K562 (cell line): ENCODE measurements around the gene TJP3. TPM values are rescaled to one million over a fixed set of nuclear protein-coding genes. Genes with fewer than 3 reads are reported as not detected.
A peak's percentile ranks its signal among the peaks of the same experiment; 100 is the strongest.

Experiments
- ADNP ChIP-seq: fragments of 200-800 bp; sonication (Bioruptor generic); IDR thresholded peaks from 2 replicates; pipeline ENCODE4 v1.6.1; 2016; ENCODE audit warnings: missing genetic modification characterization, missing compliant biosample characterization
- CBFA2T3 ChIP-seq: fragments of 450-650 bp; IDR thresholded peaks from 2 replicates; pipeline ENCODE4 v1.6.1; 2017
- CBX5 ChIP-seq: IDR thresholded peaks from 2 replicates; pipeline ENCODE4 v1.6.1; 2014; ENCODE audit warnings: low read depth, borderline replicate concordance
- CHD4 ChIP-seq: fragments of 200-600 bp; sonication (generic); IDR thresholded peaks from 3 replicates; pipeline ENCODE4 v1.6.1; 2012; ENCODE audit warnings: low read depth, mild to moderate bottlenecking, mixed read lengths, low read length, inconsistent platforms; ENCODE audit not compliant: insufficient read depth, insufficient replicate concordance, poor library complexity, severe bottlenecking
- DIDO1 ChIP-seq: fragments of 450-650 bp; IDR thresholded peaks from 2 replicates; pipeline ENCODE4 v1.6.1; 2016; ENCODE audit warnings: low read depth, missing biosample characterization, missing genetic modification characterization
- ETS2 ChIP-seq: IDR thresholded peaks from 2 replicates; pipeline ENCODE4 v1.6.1; 2016; ENCODE audit warnings: borderline replicate concordance, missing genetic modification characterization, mild to moderate bottlenecking, moderate library complexity, missing compliant biosample characterization; ENCODE audit not compliant: poor library complexity, severe bottlenecking
- KLF1 ChIP-seq: fragments of 450-650 bp; IDR thresholded peaks from 2 replicates; pipeline ENCODE4 v1.6.1; 2016; ENCODE audit warnings: missing genetic modification characterization, missing compliant biosample characterization
- MCM2 ChIP-seq: fragments of 450-650 bp; IDR thresholded peaks from 2 replicates; pipeline ENCODE4 v1.6.1; 2017; ENCODE audit warnings: low read depth, mild to moderate bottlenecking
- MGA ChIP-seq: fragments of 450-650 bp; IDR thresholded peaks from 2 replicates; pipeline ENCODE4 v1.6.1; 2016; ENCODE audit warnings: mild to moderate bottlenecking, moderate library complexity
- SMAD1 ChIP-seq: fragments of 150-350 bp; IDR thresholded peaks from 2 replicates; pipeline ENCODE4 v1.6.1; 2014; ENCODE audit warnings: low read length, low read depth; ENCODE audit not compliant: partially characterized antibody
- TAF1 ChIP-seq: IDR thresholded peaks from 2 replicates; pipeline ENCODE4 v1.6.1; 2011; ENCODE audit warnings: mild to moderate bottlenecking, low read length, moderate library complexity; ENCODE audit not compliant: insufficient read depth, control insufficient read depth, severe bottlenecking; ENCODE audit errors: extremely low read depth
- USF2 ChIP-seq: sonication (generic); formaldehyde crosslinking; IDR thresholded peaks from 2 replicates; pipeline ENCODE4 v1.5.0; 2020; ENCODE audit warnings: missing genetic modification reagents
- ZNF253 ChIP-seq: fragments of 250-450 bp; sonication (Bioruptor Pico); conservative IDR thresholded peaks from 2 replicates; pipeline ENCODE4 v1.6.1; 2021; ENCODE audit warnings: mild to moderate bottlenecking
- ZNF431 ChIP-seq: sonication (generic); formaldehyde crosslinking; IDR thresholded peaks from 2 replicates; pipeline ENCODE4 v1.8.0; 2022; ENCODE audit warnings: mild to moderate bottlenecking, missing genetic modification reagents
- ZNF444 ChIP-seq: fragments of 250-450 bp; sonication (Bioruptor Pico); IDR thresholded peaks from 2 replicates; pipeline ENCODE4 v1.4.0; 2020; ENCODE audit warnings: mild to moderate bottlenecking, moderate library complexity
- ZNF561 ChIP-seq: fragments of 450-650 bp; formaldehyde crosslinking; conservative IDR thresholded peaks from 2 replicates; pipeline ENCODE4 v1.4.0; 2020; ENCODE audit warnings: mild to moderate bottlenecking, moderate library complexity
- polyA plus RNA-seq, 8 experiments: library from polyadenylated mRNA; depleted of rRNA in 4 of 8; stranded (reverse) in 5 of 8; unstranded in 3 of 8; fragments of >200 nt; fragmentation: Nextera tagmentation in 2 of 8; fragmentation: Illumina TruSeq in 1 of 8; extraction: Ambion mirVana in 2 of 8; extraction: Trizol in 1 of 8; gene quantifications; 2 replicates each; pipeline versions ENCODE4 v1.2.1 to v1.2.3, GENCODE V29; 2011 to 2014; ENCODE audit warnings: inconsistent platforms in 1 of 8, missing spikeins in 1 of 8
- total RNA-seq, 7 experiments: library from RNA; depleted of rRNA in 6 of 7; stranded (reverse); fragments of >200 nt in 6 of 7; fragmentation: Illumina TruSeq in 2 of 7; extraction: Trizol in 2 of 7; gene quantifications; 2 replicates each; pipeline versions ENCODE4 v1.2.1 to v1.2.3, GENCODE V29; 2011 to 2021; ENCODE audit warnings: low replicate concordance in 1 of 7

The TJP3 gene
- total and polyA plus RNA-seq, 9 of the 15 experiments (the other 6 are each of a cell fraction or from before 2014, with no cell fraction given) = 0.11 to 2.4 (median 0.57) TPM; not detected in 1

GRCh38 chr19:3721131-3721886, 13.1 kb downstream of the TJP3 start (continued):
- TF ChIP-seq MGA = no peak
- TF ChIP-seq ZNF561 (CRISPR knock-in tag) = no peak
- no peak for TF ChIP-seq ZNF444
- peak; percentile 99 for TF ChIP-seq ADNP (tag)
- TF ChIP-seq CBX5 = 0 out of 2 replicates have a peak, but pooled peaks have one; percentile 32
- no peak for TF ChIP-seq TAF1
- no peak for TF ChIP-seq SMAD1
- no peak for TF ChIP-seq USF2
- no peak for TF ChIP-seq MCM2
- no peak for TF ChIP-seq ETS2 (tag)
- TF ChIP-seq ZNF431 (CRISPR knock-in tag) = no peak
- TF ChIP-seq CHD4 = peak; percentile 99
- no peak for TF ChIP-seq ZNF253 (CRISPR knock-in tag)
- peak; percentile 84 for TF ChIP-seq KLF1 (tag)
- TF ChIP-seq CBFA2T3 = peak; percentile 37; the same call in 1 of the 2 replicates
- TF ChIP-seq DIDO1 (tag) = no peak
